GM18873 (cell line): ENCODE data around the gene AOC2.
"Not testable (repeated sequence)": the region's sequence is repeated elsewhere in the genome, so short reads cannot be mapped to it uniquely, and the experiment has no call there.

ENCODE experiments used
- ATAC-seq: cut with Tn5 transposase; IDR thresholded peaks from one replicate; pipeline ENCODE4 v1.9.1; 2021; ENCODE audit warnings: mild to moderate bottlenecking, moderate library complexity, moderate number of reproducible peaks; ENCODE audit not compliant: unreplicated experiment, low FRiP score

Gene AOC2

GRCh38 chr17:42830971-42831370 is 13.4 kb upstream of the AOC2 start:
- no peak for ATAC-seq

- peak; percentile 6 for ATAC-seq
Measured at GRCh38 chr17:42832213-42832933, 12.0 kb upstream of the AOC2 start.

GRCh38 chr17:42832934-42833766 is 11.2 kb upstream of the AOC2 start, which contains the start of gene PSME3:
Gene PSME3, plus strand, starts transcription at chr17:42833397. Its CDS starts 235 bp downstream, at chr17:42833632.
- peak; percentile 72 for ATAC-seq

- ATAC-seq = no peak
Measured at GRCh38 chr17:42833767-42834422, 10.5 kb upstream of the AOC2 start.

- ATAC-seq = no peak
Measured at GRCh38 chr17:42835732-42836131, 8.6 kb upstream of the AOC2 start.

- ATAC-seq = no peak
Measured at GRCh38 chr17:42841975-42842685, 2.2 kb upstream of the AOC2 start.

GRCh38 chr17:42843358-42843934 is 934 bp upstream of the AOC2 start:
- ATAC-seq = no peak

GRCh38 chr17:42844761-42845555 is 578 bp downstream of the AOC2 start:
- no peak for ATAC-seq

- no peak for ATAC-seq
Measured at GRCh38 chr17:42845556-42845917, 1.2 kb downstream of the AOC2 start.

- no peak for ATAC-seq
Measured at GRCh38 chr17:42845918-42846593, 1.7 kb downstream of the AOC2 start.

- no peak for ATAC-seq
Measured at GRCh38 chr17:42846594-42847280, 2.4 kb downstream of the AOC2 start.

- ATAC-seq = no peak
Measured at GRCh38 chr17:42848093-42848492, 3.7 kb downstream of the AOC2 start.

- no peak for ATAC-seq
Measured at GRCh38 chr17:42849031-42849430, 4.7 kb downstream of the AOC2 start.

GRCh38 chr17:42849451-42850181 is 5.2 kb downstream of the AOC2 start:
- ATAC-seq = no peak

GRCh38 chr17:42850954-42851353 is 6.6 kb downstream of the AOC2 start, which contains the start of gene AOC3:
Gene AOC3, plus strand, starts transcription at chr17:42851199. Its CDS starts 145 bp downstream, at chr17:42851344.
- no peak for ATAC-seq

GRCh38 chr17:42851371-42852240 is 7.2 kb downstream of the AOC2 start:
- not testable (repeated sequence) for ATAC-seq

GRCh38 chr17:42852351-42852750 is 8.0 kb downstream of the AOC2 start:
- ATAC-seq = no peak
